GM19035 (cell line): ENCODE data around the gene SS18L1.

Source experiments
- ATAC-seq: cut with Tn5 transposase; IDR thresholded peaks from one replicate; pipeline ENCODE4 v1.9.1; 2021; ENCODE audit not compliant: unreplicated experiment

The SS18L1 gene

DNA sequence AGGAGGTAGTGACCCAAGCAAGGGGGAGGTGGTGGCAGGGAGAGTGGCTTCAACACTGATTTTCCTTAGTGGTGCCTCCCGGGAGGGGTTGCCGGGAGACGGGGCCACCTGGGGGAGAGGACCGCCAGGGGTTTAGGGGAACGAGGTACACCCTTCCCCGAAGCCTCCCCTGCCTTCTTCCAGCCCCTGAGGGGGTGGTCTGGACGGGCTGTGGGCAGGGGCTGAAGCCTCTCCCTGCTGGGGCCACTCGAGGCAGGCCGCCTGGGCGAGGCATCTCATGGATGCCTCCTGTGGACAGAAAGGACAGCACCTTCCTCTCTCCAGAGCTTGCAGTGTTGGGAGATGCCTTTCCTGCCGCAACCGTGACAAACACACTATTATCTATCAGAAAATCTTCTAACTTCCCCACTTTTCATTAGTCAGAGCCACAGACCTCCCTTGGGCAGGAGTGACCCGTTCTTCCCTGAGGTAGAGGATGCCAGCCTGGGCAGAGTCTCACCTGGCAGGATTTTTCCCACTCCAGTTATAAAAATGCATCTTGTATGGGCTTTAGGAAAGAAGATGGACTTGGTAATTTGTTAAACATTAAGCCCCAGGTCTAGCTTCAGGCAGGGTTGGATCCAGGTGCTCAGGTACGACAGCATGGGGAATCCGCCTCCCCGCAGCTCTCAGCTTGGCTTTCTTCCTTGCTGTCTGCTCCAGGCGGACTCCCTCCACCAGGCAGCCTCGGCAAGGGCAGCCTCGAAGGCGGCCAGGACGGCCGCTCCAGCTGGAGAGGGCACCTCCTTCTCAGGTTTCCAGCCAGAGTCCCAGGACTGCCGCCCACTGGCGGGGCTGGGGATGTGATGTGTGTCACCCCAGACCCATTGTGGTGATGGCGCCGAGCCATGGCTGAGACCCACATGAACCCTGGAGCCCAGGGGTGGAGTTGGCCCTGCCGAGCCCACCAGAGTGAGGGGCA is 65.5 kb downstream of the SS18L1 start:
- no peak for ATAC-seq

DNA sequence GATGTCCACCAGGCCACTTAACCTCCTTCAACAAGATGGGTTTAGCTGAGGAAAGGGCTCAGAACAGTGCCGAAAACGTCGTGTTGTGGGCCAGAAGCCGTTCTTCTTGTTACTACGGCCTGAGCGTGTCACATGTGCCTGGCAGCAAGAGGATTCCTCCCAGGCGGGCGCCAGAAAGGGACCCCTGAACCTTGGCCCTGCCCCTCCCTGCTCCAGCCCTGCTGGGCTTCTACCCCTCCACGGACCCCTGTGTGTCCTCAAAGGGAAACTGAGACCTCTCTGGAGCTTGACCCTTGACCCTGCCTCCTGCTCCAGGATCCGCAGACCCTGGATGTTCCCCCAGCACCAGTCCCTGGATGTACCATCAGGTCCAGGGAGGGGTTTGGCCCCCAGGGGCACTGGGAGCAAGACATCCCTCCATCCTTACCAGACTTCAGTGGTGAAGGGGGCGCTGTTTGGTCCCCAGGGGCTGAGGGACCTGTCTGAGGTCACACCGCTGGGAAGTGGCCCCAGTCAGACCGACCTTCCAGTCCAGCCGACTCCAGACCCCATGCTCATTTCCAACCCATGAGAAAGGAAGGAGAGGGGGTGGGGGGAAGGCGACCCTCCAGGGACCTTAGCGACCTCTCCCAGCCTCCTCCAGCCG is 66.4 kb downstream of the SS18L1 start:
- no peak for ATAC-seq

DNA sequence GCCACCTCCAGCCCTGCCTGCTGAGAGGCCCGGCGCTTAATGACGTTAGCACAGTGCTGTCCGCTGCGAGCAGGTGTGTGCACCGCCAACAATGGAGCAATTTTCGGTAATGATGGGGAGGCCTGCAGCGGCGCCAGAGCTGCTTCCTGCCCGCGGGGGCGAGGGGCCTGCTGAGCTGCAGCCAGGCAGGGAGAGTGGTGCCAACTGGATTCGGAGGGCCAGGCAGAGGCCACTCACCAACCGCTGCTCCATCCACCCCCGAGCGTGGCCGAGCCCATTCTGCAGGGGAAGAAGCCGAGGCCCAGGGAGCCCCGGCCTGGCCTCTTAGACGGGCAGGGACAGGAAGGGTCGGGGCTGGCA is 66.9 kb downstream of the SS18L1 start:
- ATAC-seq, result no peak

DNA sequence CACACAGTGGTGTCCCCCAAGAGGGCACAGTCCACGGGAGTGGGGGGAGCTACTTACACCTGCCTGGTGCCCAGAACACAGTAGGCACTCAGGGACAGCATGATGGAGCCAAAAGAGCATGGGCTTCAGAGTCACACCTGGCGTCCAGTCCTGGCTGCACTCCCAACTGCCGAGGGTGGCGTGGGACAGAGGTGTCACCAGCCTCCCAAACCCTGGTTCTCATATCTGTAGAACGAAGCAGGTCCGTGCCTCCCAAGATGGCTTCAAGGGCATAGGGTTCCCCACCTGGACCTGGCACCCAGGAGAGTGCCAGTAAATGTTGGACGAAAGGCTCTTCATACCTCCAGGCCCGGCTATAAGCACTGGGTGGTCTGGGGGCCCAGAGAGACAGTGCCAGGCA is 67.6 kb downstream of the SS18L1 start:
- no peak for ATAC-seq

DNA sequence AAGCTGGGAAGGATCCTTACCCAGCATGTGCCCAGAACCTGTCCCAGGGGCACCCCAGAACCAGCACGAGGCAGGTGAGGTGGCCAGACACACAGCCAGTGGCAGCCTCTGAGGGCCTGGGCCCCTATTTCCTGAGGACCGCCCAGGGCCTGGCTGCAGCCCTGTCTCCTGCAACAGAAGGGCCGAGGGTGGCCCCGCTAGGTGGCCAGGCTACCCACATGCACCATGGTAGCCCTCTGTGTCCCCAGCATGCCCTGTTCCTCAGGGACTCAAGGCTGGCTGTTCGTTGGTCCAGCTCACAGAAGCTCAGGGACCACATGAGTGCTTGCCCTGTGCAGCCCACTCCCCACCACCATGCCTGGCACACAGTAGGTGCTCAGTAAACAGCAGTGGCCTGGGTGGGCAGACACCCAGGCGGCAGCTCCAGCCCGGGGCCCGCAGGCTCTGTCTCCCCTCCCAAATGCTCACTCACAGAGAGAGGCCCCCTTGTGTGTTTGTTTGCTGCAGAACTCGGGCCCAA is 68.3 kb downstream of the SS18L1 start:
- ATAC-seq, result no peak

DNA sequence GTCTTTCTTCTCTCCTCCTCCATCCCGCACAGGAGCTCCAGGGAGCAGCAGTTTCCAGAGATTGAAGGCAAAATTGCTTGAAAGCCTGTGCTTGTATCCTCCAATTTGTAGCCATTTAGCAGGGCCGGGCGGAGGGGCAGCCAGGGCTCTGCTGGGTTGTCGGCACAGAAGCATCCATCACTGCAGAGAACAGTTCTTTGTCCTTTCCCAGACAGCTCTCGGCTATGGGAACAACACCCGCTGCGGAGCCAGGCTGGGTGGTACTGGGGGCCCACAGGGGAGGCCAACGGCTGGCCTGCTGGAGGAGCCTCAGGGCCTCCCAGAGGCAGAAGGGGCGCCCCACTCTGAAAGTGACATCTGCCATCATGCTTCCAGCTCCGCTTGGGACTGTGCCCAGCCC is 68.7 kb downstream of the SS18L1 start:
- no peak for ATAC-seq

DNA sequence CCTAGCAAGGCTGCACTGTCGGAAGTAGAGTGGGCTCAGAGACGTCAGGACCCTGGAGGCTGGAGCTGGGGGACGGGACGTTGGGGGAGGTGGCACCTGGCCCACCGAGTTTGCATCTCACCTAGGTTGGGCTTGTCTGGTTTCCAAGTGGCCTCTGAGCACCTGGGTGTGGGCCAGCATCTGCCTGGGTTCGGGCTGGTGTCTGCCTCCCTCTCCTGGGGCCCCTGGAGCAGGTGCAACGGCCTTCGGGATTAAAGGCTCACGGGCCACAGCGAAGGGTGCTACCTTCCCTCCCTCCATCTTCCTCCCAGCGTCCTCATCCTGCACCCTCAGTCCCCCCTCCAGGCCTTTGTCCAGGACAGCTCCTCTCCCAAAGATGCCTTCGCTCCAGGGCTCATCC is 70.5 kb downstream of the SS18L1 start:
- ATAC-seq, result no peak

DNA sequence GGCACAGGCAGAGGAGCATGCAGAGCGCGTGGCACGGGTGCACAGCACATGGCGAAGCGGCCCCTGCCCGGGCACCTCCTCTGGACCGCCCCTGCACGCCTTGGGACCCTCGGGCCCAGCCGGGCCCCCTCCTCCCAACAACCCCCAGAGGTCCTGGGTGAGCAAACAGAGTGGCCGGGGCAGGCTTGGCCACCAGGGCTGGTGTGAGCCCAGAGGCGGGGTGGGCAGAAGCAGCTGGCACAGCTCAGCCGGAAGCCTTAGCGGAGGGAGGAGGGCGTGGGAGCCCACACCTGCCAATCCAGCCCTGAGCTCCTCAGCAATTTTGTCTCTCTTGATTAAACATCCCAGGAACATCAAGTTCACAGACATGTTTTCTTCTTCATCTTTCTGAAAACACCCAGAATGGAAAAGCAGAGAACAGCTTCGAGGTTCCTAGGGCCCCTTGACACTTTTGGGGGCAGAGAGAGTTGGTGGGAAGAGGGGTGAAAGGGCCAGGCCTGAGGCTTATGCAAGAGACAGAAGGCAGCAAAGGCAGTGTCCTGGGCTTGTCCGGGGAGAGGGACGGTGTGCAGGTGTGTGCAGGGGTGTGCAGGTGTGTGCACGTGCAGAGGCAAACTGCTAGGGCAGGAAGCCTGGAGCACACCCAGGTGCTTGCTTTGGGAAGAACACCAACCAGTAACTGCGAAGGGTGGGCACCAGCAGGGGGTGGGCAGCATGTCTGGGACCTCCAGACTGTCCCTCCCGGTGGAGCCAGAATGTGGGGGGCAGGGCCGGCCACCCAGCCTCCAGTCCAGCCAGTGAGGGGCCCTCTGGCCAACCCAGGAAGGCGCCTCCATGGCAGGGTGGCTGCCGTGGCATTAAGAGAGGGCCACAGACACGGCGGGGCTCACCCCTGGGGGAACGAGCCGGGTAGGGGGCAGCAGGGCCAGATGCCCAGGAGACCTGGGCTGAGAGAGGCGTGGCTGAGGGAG is 71.7 kb downstream of the SS18L1 start:
- ATAC-seq, result no peak

DNA sequence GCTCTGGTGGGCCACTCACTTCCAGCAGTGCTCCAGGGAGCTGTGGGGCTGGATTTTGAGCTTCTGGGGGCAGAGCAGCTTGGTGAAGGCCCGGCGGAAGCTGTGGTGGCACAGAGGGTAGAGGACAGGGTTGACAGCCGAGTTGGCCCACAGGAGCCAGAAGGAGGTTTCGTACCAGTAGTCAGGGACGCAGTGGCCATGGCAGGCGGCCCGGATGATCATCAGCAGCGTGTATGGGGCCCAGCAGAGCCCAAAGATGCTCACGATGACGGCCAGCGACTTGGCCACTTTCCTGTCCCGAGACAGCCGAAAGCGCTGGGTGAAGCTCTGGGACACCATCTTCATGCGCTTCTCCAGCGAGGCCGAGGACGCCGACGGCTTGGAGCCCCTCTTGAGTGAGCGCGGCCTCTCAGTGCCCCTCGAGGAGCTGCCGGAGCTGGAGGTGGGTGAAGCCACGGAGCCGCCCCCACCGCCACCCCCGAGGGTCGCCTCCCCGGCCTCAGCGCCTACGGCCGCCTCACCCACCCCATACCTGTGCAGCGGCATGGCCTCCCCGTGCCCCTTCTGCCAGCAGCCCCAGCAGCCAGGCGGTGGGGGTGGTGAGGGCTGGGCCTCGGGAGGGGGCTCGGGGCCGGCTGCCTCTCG is 72.5 kb downstream of the SS18L1 start:
- no peak for ATAC-seq

DNA sequence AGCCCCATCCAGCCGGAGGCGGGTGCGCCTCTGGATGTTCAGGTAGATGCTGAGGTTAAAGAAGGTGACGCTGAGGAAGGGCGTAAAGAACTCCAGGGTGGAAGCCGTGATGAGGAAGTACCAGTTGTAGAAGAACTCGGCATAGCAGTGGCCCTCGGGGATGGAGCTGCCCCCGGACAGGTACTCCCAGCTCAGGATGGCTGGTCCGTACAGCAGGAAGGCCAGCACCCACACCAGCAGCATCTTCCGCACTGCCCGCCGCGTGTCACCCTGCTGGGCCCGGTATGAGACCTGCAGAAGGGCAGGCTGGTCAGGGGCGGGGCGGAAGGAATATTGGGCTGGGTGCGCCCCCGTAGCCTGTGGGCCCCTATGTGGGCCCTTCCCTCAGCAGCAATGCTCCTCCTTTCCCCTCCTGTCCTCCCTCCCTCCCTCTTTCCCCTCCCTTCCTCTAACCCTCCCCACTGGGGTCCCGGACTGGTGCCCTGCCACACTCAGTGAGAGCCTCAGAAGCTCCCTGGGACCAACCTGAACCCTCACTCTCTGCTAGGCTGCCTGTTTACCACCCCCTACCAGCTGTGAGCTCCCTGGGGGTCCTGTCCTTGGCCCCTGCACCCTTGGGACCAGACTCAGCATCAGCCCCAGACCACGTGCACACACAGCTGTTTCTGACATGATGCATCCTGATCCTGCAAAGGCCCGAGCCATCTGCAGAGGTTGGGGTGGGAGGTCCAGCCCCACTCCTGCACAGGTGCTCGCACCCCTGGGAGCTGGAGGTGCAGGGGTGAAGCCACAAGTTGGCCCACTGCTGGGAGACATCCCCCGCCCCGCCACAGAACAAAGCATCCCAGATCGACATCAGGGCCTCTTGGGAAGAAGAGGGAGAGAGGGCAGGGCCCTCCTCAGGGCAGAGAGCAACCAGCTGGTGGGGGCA is 73.3 kb downstream of the SS18L1 start:
- no peak for ATAC-seq

DNA sequence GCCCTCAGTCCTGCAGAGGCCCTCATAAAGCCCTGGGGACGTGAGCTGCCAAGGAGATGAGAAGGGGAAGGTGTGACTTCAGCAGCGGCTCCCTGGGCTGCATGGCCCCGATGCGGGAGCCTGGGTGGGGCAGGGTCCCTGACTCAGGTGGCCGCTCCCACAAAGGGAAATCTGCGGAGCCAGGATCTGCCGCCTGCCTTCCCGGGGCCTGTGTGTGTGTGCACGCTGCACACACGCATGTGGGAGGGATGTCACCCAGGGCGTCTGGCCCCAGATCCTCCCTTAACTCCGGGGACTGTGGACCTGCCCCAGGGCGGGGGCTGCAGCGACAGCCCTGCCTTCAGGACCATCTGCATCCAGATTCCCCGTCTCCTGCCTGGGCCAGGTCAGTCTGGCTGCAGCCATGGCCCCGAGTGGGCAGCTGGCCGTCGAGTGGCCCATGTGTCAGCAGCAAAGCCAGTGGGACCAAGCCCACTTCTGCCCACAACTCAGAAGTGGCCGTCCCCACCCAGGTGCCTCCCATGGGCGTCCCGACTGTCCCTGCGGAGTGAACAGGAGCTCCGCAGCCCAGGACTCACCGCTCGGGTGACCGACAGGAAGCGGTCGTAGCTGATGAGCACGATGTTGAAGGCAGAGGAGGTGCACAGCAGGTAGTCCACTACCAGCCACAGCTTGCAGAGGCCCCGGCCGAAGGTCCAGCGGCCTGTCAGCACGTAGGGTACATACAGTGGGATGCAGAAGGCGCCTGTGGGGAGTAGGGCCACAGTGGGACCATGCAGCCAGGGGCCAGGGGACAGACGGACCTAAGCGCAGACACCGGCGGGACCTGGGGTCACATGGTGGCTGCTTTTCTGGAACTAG is 74.6 kb downstream of the SS18L1 start:
- ATAC-seq, result no peak

DNA sequence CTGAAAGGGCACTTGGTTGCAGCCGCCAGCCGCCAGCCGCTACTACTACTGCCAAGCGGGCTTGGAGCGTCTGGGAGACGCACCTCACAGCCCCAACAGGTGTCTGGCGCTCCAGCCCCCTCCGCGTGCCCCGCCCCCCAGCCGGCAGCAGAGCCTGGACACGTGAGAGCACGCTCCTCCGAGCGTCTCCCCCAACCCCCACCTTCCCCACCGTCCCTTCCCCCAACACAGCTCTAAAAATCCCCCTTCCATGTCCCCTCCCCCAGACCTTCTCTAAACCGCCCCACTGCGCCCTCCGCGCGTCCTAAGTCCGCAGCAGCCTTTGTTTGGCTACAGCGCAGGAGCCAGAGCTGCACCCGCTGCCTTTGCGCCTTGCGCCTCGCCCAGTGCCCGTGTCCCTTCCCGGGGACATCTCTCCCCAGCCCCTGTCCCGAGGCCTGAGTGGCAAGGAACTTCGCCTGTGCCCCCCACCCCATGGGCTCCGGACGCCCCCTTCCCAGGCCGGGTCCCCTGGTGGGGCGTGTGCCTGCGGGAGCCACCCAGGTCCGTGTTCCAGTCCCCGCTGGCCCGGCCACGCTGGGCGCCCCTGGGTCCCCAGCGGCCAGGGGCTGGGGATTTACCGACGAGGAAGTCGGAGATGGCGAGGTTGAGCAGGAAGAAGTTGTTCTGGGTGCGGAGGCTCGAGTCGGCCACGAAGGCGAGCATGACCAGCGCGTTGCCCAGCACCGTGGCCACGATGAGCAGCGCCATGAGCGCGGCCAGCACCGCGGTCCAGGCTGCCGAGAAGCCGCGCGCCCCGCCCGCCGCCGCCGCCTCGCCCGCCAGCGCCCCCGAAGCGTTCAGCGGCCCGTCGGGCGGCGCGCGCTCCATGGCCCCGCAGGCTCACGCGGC is 75.8 kb downstream of the SS18L1 start:
- ATAC-seq, result no peak

DNA sequence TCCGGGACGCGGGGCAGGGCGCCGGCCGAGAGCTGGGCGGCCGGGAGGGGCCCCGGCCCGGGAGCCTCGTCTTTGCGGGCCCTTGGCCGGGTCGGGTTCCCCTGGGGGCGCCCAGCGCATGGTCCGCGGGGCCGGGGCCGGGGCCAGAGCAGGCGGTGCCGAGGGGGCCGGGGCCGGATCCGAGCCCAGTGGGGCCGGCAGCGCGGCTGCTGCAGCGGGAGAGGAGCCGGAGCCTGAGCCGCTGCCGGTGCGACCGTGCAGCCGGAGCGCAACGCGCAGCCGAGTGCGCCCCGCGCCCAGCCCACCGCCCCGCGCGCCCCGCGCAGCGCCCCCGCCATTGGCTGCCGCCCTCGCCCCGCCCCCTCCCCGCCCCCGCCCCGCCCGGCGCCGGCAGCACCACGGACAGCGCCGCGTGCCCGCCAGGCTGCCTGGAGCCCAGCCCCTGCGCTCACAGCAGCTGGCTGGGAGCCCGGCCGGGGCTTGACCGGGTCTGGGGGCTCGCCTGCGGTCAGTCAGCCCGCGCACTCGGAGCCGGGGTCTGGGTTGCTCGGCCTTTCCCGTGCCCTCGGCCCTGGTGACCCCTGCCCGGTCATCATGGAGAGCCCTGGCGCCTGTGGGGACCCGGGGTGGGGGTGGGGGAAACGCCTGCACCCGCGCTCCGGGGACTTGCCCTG is 76.6 kb downstream of the SS18L1 start, which contains the start of gene HRH3:
Gene HRH3 (minus strand): TSS at position 287 of the 674 bp plus-strand sequence. CDS start 308 bp downstream, outside the sequence.
- ATAC-seq, result no peak

DNA sequence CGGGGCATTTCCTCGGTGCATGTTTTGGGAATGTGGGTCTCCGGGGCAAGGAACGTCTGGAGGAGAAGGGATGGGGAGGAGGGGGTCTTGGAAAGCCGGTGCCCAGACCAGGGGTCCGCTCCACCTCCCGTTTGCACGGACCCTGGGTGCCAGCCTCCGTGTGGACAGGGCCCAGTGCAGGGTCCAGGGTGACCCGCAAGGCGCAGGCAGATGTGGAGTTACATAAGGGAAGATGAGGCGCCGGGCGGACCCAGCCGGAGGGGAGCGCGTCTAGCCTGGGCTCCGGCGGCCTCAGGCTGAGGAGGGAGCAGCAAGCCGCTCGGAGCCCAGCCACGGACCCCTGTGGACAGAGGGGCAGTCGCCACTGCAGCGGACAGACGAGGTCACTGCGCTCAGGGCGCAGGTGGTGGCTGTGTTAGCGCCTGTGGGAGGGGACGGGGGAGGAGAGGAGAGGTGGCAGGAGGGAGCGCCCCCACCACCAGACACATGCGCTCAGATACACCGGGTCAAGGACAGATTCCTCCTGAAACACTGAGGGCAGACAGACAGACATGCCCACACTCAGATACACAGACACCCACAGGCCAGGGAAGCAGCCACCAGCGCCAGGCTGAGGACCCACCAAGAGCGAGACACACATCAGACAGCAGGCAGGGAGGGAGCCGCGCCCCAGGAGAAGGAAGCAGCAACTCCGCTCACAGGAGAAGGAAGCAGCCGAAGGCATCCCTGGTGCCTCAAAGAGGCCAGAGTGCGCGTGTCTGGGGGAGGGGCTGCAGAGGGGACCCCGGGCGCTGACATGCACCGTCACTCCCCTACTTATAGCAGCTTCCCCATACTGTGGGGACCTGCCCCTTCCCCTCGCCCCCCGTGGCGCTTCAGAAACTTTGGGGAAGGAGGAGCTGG is 77.3 kb downstream of the SS18L1 start:
- ATAC-seq, result no peak

DNA sequence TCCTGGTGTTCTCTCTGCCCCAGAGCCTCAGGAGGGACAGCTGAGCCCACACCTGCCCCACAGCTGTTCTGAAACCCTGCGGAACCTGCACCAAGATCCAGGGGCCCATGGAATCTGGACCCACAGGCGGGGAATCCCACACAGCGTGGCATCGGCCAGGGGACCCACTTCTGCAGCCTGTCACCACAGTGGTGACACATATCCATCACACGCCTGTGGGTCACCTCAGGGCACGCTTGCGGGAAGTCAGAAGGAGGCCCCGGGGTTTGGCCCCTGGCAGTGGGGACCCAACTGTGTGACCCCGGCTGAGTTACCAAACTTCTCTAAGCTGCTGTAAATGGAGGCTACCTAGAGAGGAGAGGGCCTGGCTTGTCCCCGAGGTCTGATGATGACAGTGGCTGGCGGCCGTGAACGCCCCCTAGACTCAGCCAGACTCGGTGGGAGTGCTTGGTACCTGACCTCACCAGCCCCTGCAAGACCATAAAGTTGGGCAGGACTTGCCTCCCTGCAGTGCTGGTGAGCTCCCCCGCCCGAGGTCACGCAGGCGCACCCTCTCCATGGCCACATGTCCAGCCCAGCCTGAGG is 78.8 kb downstream of the SS18L1 start:
- ATAC-seq, result no peak
